ENCODE results near the gene IER5L.

GRCh38 chr9:129185991-129186390, 7.9 kb upstream of the IER5L start:
- TF ChIP-seq CTCF (optimal IDR thresholded peaks at IDR 0.05 in 1 of 3, IDR thresholded peaks at IDR 0.05 in 1 of 3, conservative IDR thresholded peaks at IDR 0.05 in 1 of 3; ENCODE audit: extremely low read depth in 1 of 3, insufficient read depth in 2 of 3, low read length in 3 of 3) (no peak), EZH2 (IDR thresholded peaks at IDR 0.05; ENCODE audit: low read length) (no peak)
